ENCODE measurements around the gene HCRT.

- TF ChIP-seq CTCF (IDR thresholded peaks at IDR 0.05) (peak; percentile 97), CHD2 (IDR thresholded peaks at IDR 0.05; ENCODE audit: low read length, partially characterized antibody) (no peak), EP300 (IDR thresholded peaks at IDR 0.05) (no peak), MAX (IDR thresholded peaks at IDR 0.05) (peak; percentile 95), MAZ (IDR thresholded peaks at IDR 0.05; ENCODE audit: borderline replicate concordance, low read depth, low read length) (0 out of 2 replicates have a peak, but pooled peaks have one; percentile 42), HES2 (IDR thresholded peaks at IDR 0.05) (no peak)
Observed at GRCh38 chr17:42183741-42184711, 1.2 kb downstream of the HCRT start.

All from A549 (cell line).